ENCODE data around the gene FHIP1A. TPM values are rescaled to one million over a fixed set of nuclear protein-coding genes. Genes with fewer than 3 reads are reported as not detected.
A peak's percentile ranks its signal among the peaks of the same experiment; 100 is the strongest.

FHIP1A gene
- total and polyA plus RNA-seq, 2 of the 13 experiments (the other 11 are each of a cell fraction or from before 2014, with no cell fraction given) = 4.1 to 6.2 TPM

GRCh38 chr4:151408630-151409469, at the start of gene FHIP1A (continued):
- no peak for TF ChIP-seq CBX5 (CRISPR knock-in tag; IDR thresholded peaks at IDR 0.05; ENCODE audit: borderline replicate concordance)
- TF ChIP-seq ARNT (IDR thresholded peaks at IDR 0.05) = no peak
- TF ChIP-seq NR2C2 (CRISPR knock-in tag; IDR thresholded peaks at IDR 0.05; ENCODE audit: borderline replicate concordance) = no peak
- TF ChIP-seq ZIK1 (CRISPR knock-in tag; IDR thresholded peaks at IDR 0.05; ENCODE audit: borderline replicate concordance, low read depth) = peak; percentile 20; the same call in 1 of the 2 replicates
- TF ChIP-seq ARID2 (CRISPR knock-in tag; IDR thresholded peaks at IDR 0.05; ENCODE audit: borderline replicate concordance) = no peak
- no peak for TF ChIP-seq KAT2B (IDR thresholded peaks at IDR 0.05; ENCODE audit: borderline replicate concordance, low read depth, low read length)
- TF ChIP-seq NONO (IDR thresholded peaks at IDR 0.05) = no peak
- TF ChIP-seq NONO (CRISPR knock-in tag; conservative IDR thresholded peaks at IDR 0.05) = no peak
- 0 out of 2 replicates have a peak, but pooled peaks have one; percentile 36 for TF ChIP-seq RFX3 (CRISPR knock-in tag; IDR thresholded peaks at IDR 0.05)
- TF ChIP-seq RELA (CRISPR knock-in tag; IDR thresholded peaks at IDR 0.05) = no peak
- TF ChIP-seq DPF2 (CRISPR knock-in tag; IDR thresholded peaks at IDR 0.05; ENCODE audit: borderline replicate concordance, low read depth) = no peak
- TF ChIP-seq PATZ1 (CRISPR knock-in tag; IDR thresholded peaks at IDR 0.05) = peak; percentile 67
- no peak; the same call in 1 of the 2 replicates for TF ChIP-seq NFYB (CRISPR knock-in tag; IDR thresholded peaks at IDR 0.05)
- no peak for TF ChIP-seq BCL6 (CRISPR knock-in tag; IDR thresholded peaks at IDR 0.05)
- TF ChIP-seq ZNF160 (CRISPR knock-in tag; IDR thresholded peaks at IDR 0.05) = no peak
- peak; percentile 82 to 94 for TF ChIP-seq POLR2A (IDR thresholded peaks at IDR 0.05; ENCODE audit: insufficient read depth in 1 of 2, low read depth in 2 of 2, low read length in 2 of 2)
- peak; percentile 90 for TF ChIP-seq MYPOP (CRISPR knock-in tag; IDR thresholded peaks at IDR 0.05)
- no peak for TF ChIP-seq MIXL1 (CRISPR knock-in tag; IDR thresholded peaks at IDR 0.05)
- TF ChIP-seq ZNF678 (CRISPR knock-in tag; IDR thresholded peaks at IDR 0.05) = no peak
- no peak for TF ChIP-seq FOSL1 (CRISPR knock-in tag; IDR thresholded peaks at IDR 0.05; ENCODE audit: borderline replicate concordance)
- peak; percentile 73 for TF ChIP-seq POLR2AphosphoS5 (IDR thresholded peaks at IDR 0.05; ENCODE audit: low read depth, low read length)
- no peak for TF ChIP-seq CREB3 (CRISPR knock-in tag; IDR thresholded peaks at IDR 0.05)
- TF ChIP-seq SRF (IDR thresholded peaks at IDR 0.05; ENCODE audit: low read depth, low read length) = no peak

Measured in HepG2 (cell line).